Measurements from ENCODE around the gene C1orf159. TPM values are rescaled to one million over a fixed set of nuclear protein-coding genes. Genes with fewer than 3 reads are reported as not detected.

C1orf159 gene
- total and polyA plus RNA-seq, 2 of the 8 experiments (the other 6 are each of a cell fraction or from before 2014, with no cell fraction given) = 10.0 to 10.9 TPM

DNA sequence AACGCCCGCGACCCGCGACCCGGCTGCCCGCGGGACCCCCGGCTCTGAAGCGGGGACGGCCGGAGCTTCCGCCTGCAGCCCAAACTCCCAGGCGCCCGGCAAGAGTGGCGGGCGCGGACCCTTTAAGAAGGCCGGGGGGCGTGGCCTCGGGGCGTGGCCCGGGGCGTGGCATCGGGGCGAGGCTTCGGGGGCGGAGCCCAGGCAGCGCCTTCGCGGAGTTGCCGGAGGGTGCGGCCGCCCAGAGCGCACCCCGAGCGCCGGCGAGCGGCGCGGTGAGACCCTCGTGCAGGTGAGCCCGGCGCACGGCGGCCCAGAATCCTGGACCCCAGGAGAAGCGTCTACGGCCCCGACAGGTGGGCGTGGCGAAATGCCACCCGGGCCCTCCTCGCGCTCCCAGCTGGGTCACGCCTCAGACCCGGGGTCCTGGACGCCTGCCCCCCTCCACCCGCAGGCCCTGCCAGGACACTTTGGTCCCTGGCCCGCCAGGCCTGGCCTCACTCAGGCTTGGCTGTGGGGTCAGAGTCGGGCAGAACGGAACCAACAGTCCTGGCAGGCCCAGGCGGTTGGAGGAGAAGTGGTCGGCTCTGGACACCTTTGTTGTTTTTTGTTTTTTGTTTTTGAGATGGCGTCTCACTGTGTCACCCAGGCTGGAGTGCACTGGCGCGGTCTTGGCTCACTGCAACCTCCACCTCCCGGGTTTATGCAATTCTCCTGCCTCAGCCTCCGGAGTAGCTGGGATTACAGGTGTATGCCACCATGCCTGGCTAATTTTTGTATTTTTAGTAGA is 56.2 kb downstream of the C1orf159 start (continued):
- TF ChIP-seq POU5F1 (IDR thresholded peaks at IDR 0.05; ENCODE audit: low read depth, low read length) (no peak), ATF2 (IDR thresholded peaks at IDR 0.05; ENCODE audit: low read length) (no peak), BCL11A (IDR thresholded peaks at IDR 0.05; ENCODE audit: low read depth in 2 of 2, low read length in 2 of 2) (no peak), KDM5A (IDR thresholded peaks at IDR 0.05; ENCODE audit: low read length) (no peak)
- TF ChIP-seq, protein P1, sequence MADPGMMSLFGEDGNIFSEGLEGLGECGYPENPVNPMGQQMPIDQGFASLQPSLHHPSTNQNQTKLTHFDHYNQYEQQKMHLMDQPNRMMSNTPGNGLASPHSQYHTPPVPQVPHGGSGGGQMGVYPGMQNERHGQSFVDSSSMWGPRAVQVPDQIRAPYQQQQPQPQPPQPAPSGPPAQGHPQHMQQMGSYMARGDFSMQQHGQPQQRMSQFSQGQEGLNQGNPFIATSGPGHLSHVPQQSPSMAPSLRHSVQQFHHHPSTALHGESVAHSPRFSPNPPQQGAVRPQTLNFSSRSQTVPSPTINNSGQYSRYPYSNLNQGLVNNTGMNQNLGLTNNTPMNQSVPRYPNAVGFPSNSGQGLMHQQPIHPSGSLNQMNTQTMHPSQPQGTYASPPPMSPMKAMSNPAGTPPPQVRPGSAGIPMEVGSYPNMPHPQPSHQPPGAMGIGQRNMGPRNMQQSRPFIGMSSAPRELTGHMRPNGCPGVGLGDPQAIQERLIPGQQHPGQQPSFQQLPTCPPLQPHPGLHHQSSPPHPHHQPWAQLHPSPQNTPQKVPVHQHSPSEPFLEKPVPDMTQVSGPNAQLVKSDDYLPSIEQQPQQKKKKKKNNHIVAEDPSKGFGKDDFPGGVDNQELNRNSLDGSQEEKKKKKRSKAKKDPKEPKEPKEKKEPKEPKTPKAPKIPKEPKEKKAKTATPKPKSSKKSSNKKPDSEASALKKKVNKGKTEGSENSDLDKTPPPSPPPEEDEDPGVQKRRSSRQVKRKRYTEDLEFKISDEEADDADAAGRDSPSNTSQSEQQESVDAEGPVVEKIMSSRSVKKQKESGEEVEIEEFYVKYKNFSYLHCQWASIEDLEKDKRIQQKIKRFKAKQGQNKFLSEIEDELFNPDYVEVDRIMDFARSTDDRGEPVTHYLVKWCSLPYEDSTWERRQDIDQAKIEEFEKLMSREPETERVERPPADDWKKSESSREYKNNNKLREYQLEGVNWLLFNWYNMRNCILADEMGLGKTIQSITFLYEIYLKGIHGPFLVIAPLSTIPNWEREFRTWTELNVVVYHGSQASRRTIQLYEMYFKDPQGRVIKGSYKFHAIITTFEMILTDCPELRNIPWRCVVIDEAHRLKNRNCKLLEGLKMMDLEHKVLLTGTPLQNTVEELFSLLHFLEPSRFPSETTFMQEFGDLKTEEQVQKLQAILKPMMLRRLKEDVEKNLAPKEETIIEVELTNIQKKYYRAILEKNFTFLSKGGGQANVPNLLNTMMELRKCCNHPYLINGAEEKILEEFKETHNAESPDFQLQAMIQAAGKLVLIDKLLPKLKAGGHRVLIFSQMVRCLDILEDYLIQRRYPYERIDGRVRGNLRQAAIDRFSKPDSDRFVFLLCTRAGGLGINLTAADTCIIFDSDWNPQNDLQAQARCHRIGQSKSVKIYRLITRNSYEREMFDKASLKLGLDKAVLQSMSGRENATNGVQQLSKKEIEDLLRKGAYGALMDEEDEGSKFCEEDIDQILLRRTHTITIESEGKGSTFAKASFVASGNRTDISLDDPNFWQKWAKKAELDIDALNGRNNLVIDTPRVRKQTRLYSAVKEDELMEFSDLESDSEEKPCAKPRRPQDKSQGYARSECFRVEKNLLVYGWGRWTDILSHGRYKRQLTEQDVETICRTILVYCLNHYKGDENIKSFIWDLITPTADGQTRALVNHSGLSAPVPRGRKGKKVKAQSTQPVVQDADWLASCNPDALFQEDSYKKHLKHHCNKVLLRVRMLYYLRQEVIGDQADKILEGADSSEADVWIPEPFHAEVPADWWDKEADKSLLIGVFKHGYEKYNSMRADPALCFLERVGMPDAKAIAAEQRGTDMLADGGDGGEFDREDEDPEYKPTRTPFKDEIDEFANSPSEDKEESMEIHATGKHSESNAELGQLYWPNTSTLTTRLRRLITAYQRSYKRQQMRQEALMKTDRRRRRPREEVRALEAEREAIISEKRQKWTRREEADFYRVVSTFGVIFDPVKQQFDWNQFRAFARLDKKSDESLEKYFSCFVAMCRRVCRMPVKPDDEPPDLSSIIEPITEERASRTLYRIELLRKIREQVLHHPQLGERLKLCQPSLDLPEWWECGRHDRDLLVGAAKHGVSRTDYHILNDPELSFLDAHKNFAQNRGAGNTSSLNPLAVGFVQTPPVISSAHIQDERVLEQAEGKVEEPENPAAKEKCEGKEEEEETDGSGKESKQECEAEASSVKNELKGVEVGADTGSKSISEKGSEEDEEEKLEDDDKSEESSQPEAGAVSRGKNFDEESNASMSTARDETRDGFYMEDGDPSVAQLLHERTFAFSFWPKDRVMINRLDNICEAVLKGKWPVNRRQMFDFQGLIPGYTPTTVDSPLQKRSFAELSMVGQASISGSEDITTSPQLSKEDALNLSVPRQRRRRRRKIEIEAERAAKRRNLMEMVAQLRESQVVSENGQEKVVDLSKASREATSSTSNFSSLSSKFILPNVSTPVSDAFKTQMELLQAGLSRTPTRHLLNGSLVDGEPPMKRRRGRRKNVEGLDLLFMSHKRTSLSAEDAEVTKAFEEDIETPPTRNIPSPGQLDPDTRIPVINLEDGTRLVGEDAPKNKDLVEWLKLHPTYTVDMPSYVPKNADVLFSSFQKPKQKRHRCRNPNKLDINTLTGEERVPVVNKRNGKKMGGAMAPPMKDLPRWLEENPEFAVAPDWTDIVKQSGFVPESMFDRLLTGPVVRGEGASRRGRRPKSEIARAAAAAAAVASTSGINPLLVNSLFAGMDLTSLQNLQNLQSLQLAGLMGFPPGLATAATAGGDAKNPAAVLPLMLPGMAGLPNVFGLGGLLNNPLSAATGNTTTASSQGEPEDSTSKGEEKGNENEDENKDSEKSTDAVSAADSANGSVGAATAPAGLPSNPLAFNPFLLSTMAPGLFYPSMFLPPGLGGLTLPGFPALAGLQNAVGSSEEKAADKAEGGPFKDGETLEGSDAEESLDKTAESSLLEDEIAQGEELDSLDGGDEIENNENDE (IDR thresholded peaks at IDR 0.05; ENCODE audit: insufficient replicate concordance, low read length) = no peak

All from H1 (cell line).